Measurements from ENCODE around the gene UGT1A8.

The UGT1A8 gene

GRCh38 chr2:233803994-233804393, 186.6 kb downstream of the UGT1A8 start:
- H3K4me2 ChIP-seq (ENCODE audit: low read length) = no peak overlapping the region
- no peaks in the 10 kb centered on the region for H3K27me3 ChIP-seq (ENCODE audit: insufficient read depth, low read length)
- H3K27ac ChIP-seq (ENCODE audit: low read depth, low read length, poor library complexity, severe bottlenecking) = no peak overlapping the region
- no peaks in the 10 kb centered on the region for H3K79me2 ChIP-seq (ENCODE audit: insufficient read depth, low read length)
- H4K20me1 ChIP-seq (ENCODE audit: insufficient read depth, low read length) = no peaks in the 10 kb centered on the region
- H3K9me2 ChIP-seq (ENCODE audit: low read depth, low read length) = no peaks in the 10 kb centered on the region
- H3K36me3 ChIP-seq (ENCODE audit: insufficient read depth, low read length) = no peaks in the 10 kb centered on the region
- no peak overlapping the region for H3K4me3 ChIP-seq (ENCODE audit: low read depth, low read length, poor library complexity, severe bottlenecking)
- no peak overlapping the region for H2AFZ ChIP-seq (ENCODE audit: low read length)
- H3K9me3 ChIP-seq (ENCODE audit: low read length) = no peaks in the 10 kb centered on the region
- TF ChIP-seq EZH2 (IDR thresholded peaks at IDR 0.05; ENCODE audit: borderline replicate concordance, low read length) (no peak), CTCF (IDR thresholded peaks at IDR 0.05; ENCODE audit: low read length) (no peak)
- H3K4me1 ChIP-seq (ENCODE audit: insufficient read depth, low read length, severe bottlenecking) = no peaks in the 10 kb centered on the region
- no peaks in the 10 kb centered on the region for H3F3A ChIP-seq (ENCODE audit: insufficient read depth, low read length)
- no peak overlapping the region for H3K9ac ChIP-seq (ENCODE audit: low read length)

- Histone ChIP-seq H3K36me3 (ENCODE audit: insufficient read depth, low read length) (no peaks in the 10 kb centered on the region; the same call in 1 of the 2 replicates), H2AFZ (ENCODE audit: low read length) (no peak overlapping the region), H3K9me3 (ENCODE audit: low read length) (no peaks in the 10 kb centered on the region), H3K9me2 (ENCODE audit: low read depth, low read length) (no peaks in the 10 kb centered on the region), H3K79me2 (ENCODE audit: insufficient read depth, low read length) (no peaks in the 10 kb centered on the region), H3F3A (ENCODE audit: insufficient read depth, low read length) (no peaks in the 10 kb centered on the region), H3K9ac (ENCODE audit: low read length) (no peak overlapping the region), H3K27me3 (ENCODE audit: insufficient read depth, low read length) (no peaks in the 10 kb centered on the region), H3K27ac (ENCODE audit: low read depth, low read length, poor library complexity, severe bottlenecking) (no peak overlapping the region), H3K4me2 (ENCODE audit: low read length) (no peak overlapping the region), H4K20me1 (ENCODE audit: insufficient read depth, low read length) (no peaks in the 10 kb centered on the region), H3K4me3 (ENCODE audit: low read depth, low read length, poor library complexity, severe bottlenecking) (no peak overlapping the region), H3K4me1 (ENCODE audit: insufficient read depth, low read length, severe bottlenecking) (no peaks in the 10 kb centered on the region)
- TF ChIP-seq EZH2 (IDR thresholded peaks at IDR 0.05; ENCODE audit: borderline replicate concordance, low read length) (no peak), CTCF (IDR thresholded peaks at IDR 0.05; ENCODE audit: low read length) (peak; percentile 5; the same call in 1 of the 2 replicates)
These were observed 189.9 kb downstream of the UGT1A8 start for GRCh38 chr2:233807215-233807865.

GRCh38 chr2:233807966-233808935, 190.8 kb downstream of the UGT1A8 start:
- TF ChIP-seq CTCF (IDR thresholded peaks at IDR 0.05; ENCODE audit: low read length) = no peak
- TF ChIP-seq EZH2 (IDR thresholded peaks at IDR 0.05; ENCODE audit: borderline replicate concordance, low read length) = no peak
- H4K20me1 ChIP-seq (ENCODE audit: insufficient read depth, low read length) = no peaks in the 10 kb centered on the region
- H3K27ac ChIP-seq (ENCODE audit: low read depth, low read length, poor library complexity, severe bottlenecking) = no peak overlapping the region
- no peak overlapping the region for H3K4me2 ChIP-seq (ENCODE audit: low read length)
- no peaks in the 10 kb centered on the region for H3K27me3 ChIP-seq (ENCODE audit: insufficient read depth, low read length)
- H3K36me3 ChIP-seq (ENCODE audit: insufficient read depth, low read length) = no peaks in the 10 kb centered on the region; the same call in 1 of the 2 replicates
- no peaks in the 10 kb centered on the region for H3K79me2 ChIP-seq (ENCODE audit: insufficient read depth, low read length)
- H3F3A ChIP-seq (ENCODE audit: insufficient read depth, low read length) = no peaks in the 10 kb centered on the region
- H3K9ac ChIP-seq (ENCODE audit: low read length) = no peak overlapping the region
- H3K9me3 ChIP-seq (ENCODE audit: low read length) = no peaks in the 10 kb centered on the region
- H3K4me3 ChIP-seq (ENCODE audit: low read depth, low read length, poor library complexity, severe bottlenecking) = no peak overlapping the region
- no peaks in the 10 kb centered on the region for H3K4me1 ChIP-seq (ENCODE audit: insufficient read depth, low read length, severe bottlenecking)
- no peak overlapping the region for H2AFZ ChIP-seq (ENCODE audit: low read length)
- no peaks in the 10 kb centered on the region for H3K9me2 ChIP-seq (ENCODE audit: low read depth, low read length)
